Fibroblast of lung (primary cell): ENCODE measurements around the gene SYMPK. TPM values are rescaled to one million over a fixed set of nuclear protein-coding genes. Genes with fewer than 3 reads are reported as not detected.

Experiments used
- DNase-seq, 2 donors: peaks; one replicate each; pipeline versions ENCODE4 v3.0.0 to v3.0.0-alpha.2; 2010; ENCODE audit warnings: low read depth in 2 of 2
- H2AFZ ChIP-seq: 2 replicates; pipeline ENCODE4 v1.5.1; 2012; ENCODE audit warnings: low read length, control low read depth, inconsistent platforms
- H3K27ac ChIP-seq: 2 replicates; pipeline ENCODE4 v1.5.1; 2011; ENCODE audit warnings: low read length, control low read depth; ENCODE audit not compliant: insufficient read depth
- H3K27me3 ChIP-seq: 2 replicates; pipeline ENCODE4 v1.5.1; 2011; ENCODE audit warnings: mild to moderate bottlenecking, low read length; ENCODE audit not compliant: control insufficient read depth, insufficient read depth
- H3K36me3 ChIP-seq: 2 replicates; pipeline ENCODE4 v1.5.1; 2011; ENCODE audit warnings: low read length; ENCODE audit not compliant: control insufficient read depth, insufficient read depth
- H3K4me1 ChIP-seq: 2 replicates; pipeline ENCODE4 v1.5.1; 2011; ENCODE audit warnings: low read length; ENCODE audit not compliant: control insufficient read depth, insufficient read depth; ENCODE audit errors: extremely low read depth
- H3K4me2 ChIP-seq: 2 replicates; pipeline ENCODE4 v1.5.1; 2011; ENCODE audit warnings: low read length, control low read depth; ENCODE audit not compliant: insufficient read depth; ENCODE audit errors: extremely low read depth
- H3K4me3 ChIP-seq, 4 experiments: fragments of 200-600 bp in 1 of 4; sonication (generic) in 1 of 4; replicated peaks in 1 of 4; 2 replicates each; pipeline ENCODE4 v1.5.1; 2011 to 2016; ENCODE audit warnings: low read length in 4 of 4, low read depth in 3 of 4, mild to moderate bottlenecking in 3 of 4, control low read depth in 2 of 4, inconsistent platforms in 1 of 4, mixed read lengths in 1 of 4; ENCODE audit not compliant: insufficient read depth in 1 of 4; ENCODE audit errors: control extremely low read depth in 1 of 4
- H3K79me2 ChIP-seq: 2 replicates; pipeline ENCODE4 v1.5.1; 2012; ENCODE audit warnings: mild to moderate bottlenecking, low read length, inconsistent platforms; ENCODE audit not compliant: control insufficient read depth, insufficient read depth
- H3K9ac ChIP-seq: 2 replicates; pipeline ENCODE4 v1.5.1; 2011; ENCODE audit warnings: mild to moderate bottlenecking, low read length, control low read depth; ENCODE audit not compliant: insufficient read depth
- H3K9me3 ChIP-seq: 2 replicates; pipeline ENCODE4 v1.5.1; 2012; ENCODE audit warnings: low read depth, low read length; ENCODE audit not compliant: control insufficient read depth, insufficient read depth
- H4K20me1 ChIP-seq: 2 replicates; pipeline ENCODE4 v1.5.1; 2011; ENCODE audit warnings: low read length; ENCODE audit not compliant: control insufficient read depth, insufficient read depth; ENCODE audit errors: extremely low read depth
- CTCF ChIP-seq, 2 donors: IDR thresholded peaks in 1 of 2; conservative IDR thresholded peaks in 1 of 2; 1 replicate in 1 of 2; 2 replicates in 1 of 2; pipeline ENCODE4 v1.5.1; 2011 to 2012; ENCODE audit warnings: low read length in 2 of 2, control low read depth in 1 of 2, inconsistent platforms in 1 of 2, low read depth in 1 of 2, mild to moderate bottlenecking in 1 of 2
- EZH2 ChIP-seq: IDR thresholded peaks from 2 replicates; pipeline ENCODE4 v1.5.1; 2012; ENCODE audit warnings: low read length, control low read depth, mild to moderate bottlenecking; ENCODE audit errors: missing control alignments
- polyA plus RNA-seq, 2 donors: library from polyadenylated mRNA; depleted of rRNA in 1 of 2; stranded (reverse) in 1 of 2; unstranded in 1 of 2; fragments of >200 nt; gene quantifications; 2 replicates each; pipeline ENCODE4 v1.2.1, GENCODE V29; 2011 to 2012; ENCODE audit warnings: missing spikeins in 1 of 2
- total RNA-seq: library from RNA; depleted of rRNA; stranded (reverse); fragments of >200 nt; gene quantifications from 2 replicates; pipeline ENCODE4 v1.2.1, GENCODE V29; 2014

SYMPK gene
- total and polyA plus RNA-seq, 2 donors (not counting 1 experiment from before 2014, with no cell fraction given): 32.2 to 48.2 TPM

- peak overlapping the region; percentile 16 to 75 (median 49) for H3K4me3 ChIP-seq
- H3K36me3 ChIP-seq: peaks cover 8% of the 10 kb centered on the region
- no peaks in the 10 kb centered on the region for H3K9me3 ChIP-seq
- H3K4me2 ChIP-seq: peak overlapping the region; percentile 82
- H4K20me1 ChIP-seq: no peaks in the 10 kb centered on the region
- H3K79me2 ChIP-seq: peaks cover 10% of the 10 kb centered on the region
- peaks cover 5% of the 10 kb centered on the region for H3K4me1 ChIP-seq
- H3K27me3 ChIP-seq: no peaks in the 10 kb centered on the region
- H3K9ac ChIP-seq: peak overlapping the region; percentile 80
- no peak for TF ChIP-seq EZH2
- TF ChIP-seq CTCF (conservative IDR thresholded peaks at IDR 0.05 in 1 of 2, IDR thresholded peaks at IDR 0.05 in 1 of 2; ENCODE audit: low read depth in 1 of 2, low read length in 2 of 2): no peak
- H3K27ac ChIP-seq: peak overlapping the region; percentile 61
- no peak for DNase-seq
- no peak overlapping the region for H2AFZ ChIP-seq
Measured at GRCh38 chr19:45884682-45885555, 22.0 kb upstream of the SYMPK start.

GRCh38 chr19:45883881-45884681, 21.1 kb upstream of the SYMPK start:
- no peaks in the 10 kb centered on the region for H3K9me3 ChIP-seq
- no peak for DNase-seq
- TF ChIP-seq EZH2: no peak
- no peak for TF ChIP-seq CTCF (conservative IDR thresholded peaks at IDR 0.05 in 1 of 2, IDR thresholded peaks at IDR 0.05 in 1 of 2; ENCODE audit: low read depth in 1 of 2, low read length in 2 of 2)
- H2AFZ ChIP-seq: no peak overlapping the region
- no peaks in the 10 kb centered on the region for H4K20me1 ChIP-seq
- peak overlapping the region in 1 of 4 experiments; percentile 20 for H3K4me3 ChIP-seq
- H3K27me3 ChIP-seq: no peaks in the 10 kb centered on the region
- H3K36me3 ChIP-seq: peaks cover 8% of the 10 kb centered on the region
- H3K9ac ChIP-seq: no peak overlapping the region
- peaks cover 5% of the 10 kb centered on the region for H3K4me1 ChIP-seq
- H3K79me2 ChIP-seq: peaks cover 10% of the 10 kb centered on the region
- no peak overlapping the region for H3K27ac ChIP-seq
- H3K4me2 ChIP-seq: no peak overlapping the region

GRCh38 chr19:45883586-45883880, 20.6 kb upstream of the SYMPK start:
- Histone ChIP-seq H3K4me2 (no peak overlapping the region), H3K79me2 (peaks cover 10% of the 10 kb centered on the region), H3K4me1 (peaks cover 5% of the 10 kb centered on the region), H3K27me3 (no peaks in the 10 kb centered on the region), H2AFZ (no peak overlapping the region), H4K20me1 (no peaks in the 10 kb centered on the region), H3K36me3 (peaks cover 8% of the 10 kb centered on the region), H3K9ac (no peak overlapping the region), H3K27ac (no peak overlapping the region), H3K4me3 (peak overlapping the region in 1 of 4 experiments; percentile 20), H3K9me3 (no peaks in the 10 kb centered on the region)
- DNase-seq: no peak
- TF ChIP-seq EZH2 (no peak), CTCF (conservative IDR thresholded peaks at IDR 0.05 in 1 of 2, IDR thresholded peaks at IDR 0.05 in 1 of 2; ENCODE audit: low read depth in 1 of 2, low read length in 2 of 2) (no peak)
